Measurements from ENCODE around the gene LRP2. TPM values are rescaled to one million over a fixed set of nuclear protein-coding genes. Genes with fewer than 3 reads are reported as not detected.

Gene LRP2
- not detected in 2 replicates for total RNA-seq

DNA sequence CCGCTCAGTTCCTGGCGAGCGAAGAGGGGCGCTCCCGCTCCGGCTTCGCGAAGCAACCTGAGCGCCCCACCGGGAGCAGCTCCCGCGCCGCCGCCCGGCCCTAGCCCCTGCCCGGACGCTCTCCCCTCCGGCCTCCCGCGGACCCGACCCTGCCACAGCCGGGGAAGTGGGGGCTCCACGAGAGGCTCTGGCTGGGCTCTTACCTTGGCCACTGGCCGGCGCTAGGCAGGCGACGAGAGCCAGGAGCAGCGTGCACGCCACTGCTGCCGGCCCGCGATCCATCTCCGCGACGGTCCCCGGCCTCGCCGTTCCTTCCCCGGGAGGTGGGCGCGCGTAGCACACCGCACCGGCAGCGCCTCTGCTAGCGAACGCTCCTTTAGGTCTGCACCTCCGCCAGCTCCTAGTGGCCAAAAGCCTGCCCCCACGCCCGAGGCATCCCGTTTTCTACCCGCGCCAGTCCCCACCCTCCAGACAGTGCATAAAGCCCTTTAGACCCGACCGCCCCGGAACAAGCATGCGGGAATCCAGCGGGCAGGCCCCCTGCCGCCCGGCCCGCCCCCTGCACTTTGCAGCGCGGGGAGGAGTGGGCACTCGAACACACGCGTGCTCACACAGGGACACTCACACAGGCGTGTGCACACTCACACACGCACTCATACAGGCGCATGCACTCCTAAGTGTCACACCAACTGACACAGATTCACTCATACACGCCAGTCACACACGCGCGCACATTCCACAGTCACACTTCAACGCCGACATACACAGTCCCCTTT, at the start of gene LRP2:
LRP2 (minus strand) TSS at position 417 of the 776 bp plus-strand sequence; CDS start at position 282, 135 bp downstream.

Other genes starting within 250 kb of the LRP2 start
- 2.0 and 5.1 TPM in 2 replicates for gene BBS5, start 117.0 kb upstream of the LRP2 start, total RNA-seq
- gene KLHL41, start 147.2 kb upstream of the LRP2 start, total RNA-seq = 0.33 and 1.2 TPM in 2 replicates
- gene FASTKD1, start 211.3 kb upstream of the LRP2 start, total RNA-seq = 16.1 and 27.3 TPM in 2 replicates
- 21.6 and 23.4 TPM in 2 replicates for gene PPIG, start 221.8 kb upstream of the LRP2 start, total RNA-seq